Measurements from ENCODE around the gene TMEM18.

Gene TMEM18

DNA sequence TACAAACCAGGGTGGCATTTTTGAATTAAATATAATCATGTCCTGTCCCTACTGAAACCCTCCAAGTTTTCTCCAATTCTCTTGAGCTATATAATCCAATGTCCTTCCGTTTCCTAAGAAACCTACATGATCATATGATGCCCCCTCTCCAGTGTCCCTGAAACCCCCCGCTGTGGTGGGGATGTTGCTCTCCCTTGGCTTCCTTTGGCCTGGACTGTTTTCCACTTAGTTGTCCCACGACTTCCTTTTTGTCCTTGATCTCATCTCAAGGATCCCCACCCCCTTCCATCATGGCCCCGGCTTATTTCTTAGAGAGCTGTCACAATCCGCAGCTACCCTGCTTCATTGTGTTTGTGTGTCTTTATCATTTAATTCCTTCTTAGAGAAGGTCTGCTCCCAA is 43.8 kb downstream of the TMEM18 start:
- DNase-seq: no peak

GRCh38 chr2:632471-632870 is 44.7 kb downstream of the TMEM18 start:
- DNase-seq: no peak

DNA sequence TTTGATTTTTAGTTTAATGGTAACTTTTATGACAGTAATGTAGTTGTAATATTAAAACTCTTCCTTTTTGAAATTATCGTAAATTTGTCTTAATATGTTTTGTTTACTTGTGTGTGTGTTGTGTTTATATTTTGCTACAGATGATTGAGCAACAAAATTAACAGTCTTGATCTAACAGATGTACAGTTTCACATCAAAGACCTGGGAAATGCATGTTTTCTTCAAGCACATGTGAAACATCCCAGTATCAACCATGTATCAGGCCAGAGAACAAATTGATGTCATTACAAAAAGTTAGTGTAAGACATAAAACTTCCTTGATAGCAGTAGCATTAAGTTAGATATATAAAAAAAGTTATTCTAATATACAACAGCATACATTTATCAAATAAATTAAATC is 45.5 kb downstream of the TMEM18 start:
- no peak for DNase-seq

DNA sequence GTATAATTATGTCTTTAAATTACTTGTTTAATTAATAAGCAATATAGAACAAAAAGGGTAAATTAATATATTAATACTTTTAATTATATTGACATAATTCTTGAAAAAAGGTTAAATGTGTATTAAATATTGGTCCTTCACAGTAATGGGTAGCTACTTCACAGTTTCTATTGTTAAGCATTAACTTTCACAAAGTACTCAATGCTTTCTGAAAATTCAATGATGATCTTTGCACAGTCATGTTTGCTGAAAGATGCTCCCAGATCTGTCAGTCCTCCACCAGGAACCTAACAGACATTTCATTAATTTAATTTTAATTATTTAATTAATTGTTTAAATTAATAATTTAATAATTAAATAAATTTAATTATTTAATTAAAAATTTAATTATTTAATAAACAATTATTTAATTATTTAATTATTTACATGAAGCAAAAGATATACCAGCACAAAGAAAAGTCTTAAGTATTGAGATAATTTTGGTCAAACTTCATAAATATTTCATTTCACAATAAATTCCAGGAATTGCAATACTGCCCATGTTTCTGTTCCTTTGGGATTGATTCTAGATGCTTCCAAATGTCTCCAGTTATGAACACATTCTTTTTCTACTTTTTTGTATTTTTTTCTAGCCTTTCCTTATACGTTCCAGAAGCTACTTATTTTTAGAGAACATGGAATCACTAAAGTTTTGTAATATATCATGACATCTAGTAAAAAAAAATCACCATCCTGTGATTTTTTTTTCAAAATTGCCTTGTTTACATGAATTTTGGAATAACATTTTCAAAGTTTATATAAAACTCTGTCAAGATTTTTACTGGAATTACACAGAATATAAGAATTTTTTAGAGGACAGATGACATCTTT is 46.5 kb downstream of the TMEM18 start:
- DNase-seq: no peak

DNA sequence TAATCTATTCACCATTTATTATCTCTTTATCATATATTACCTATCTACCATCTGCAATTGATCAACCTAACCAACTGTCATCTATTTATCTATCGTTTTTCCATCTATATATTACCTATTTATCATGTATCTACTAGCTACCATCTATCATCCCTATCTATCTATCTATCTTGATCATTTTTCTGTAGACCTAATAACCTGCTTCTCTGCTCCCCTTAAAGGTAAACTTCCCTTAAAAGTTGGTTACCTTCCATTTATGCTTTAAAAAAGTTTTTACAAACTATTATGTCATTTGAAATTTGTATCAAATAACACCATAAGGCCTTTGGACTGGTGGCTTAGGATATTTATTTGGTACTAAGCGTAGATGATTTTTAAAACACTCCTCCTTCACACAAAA is 47.2 kb downstream of the TMEM18 start:
- no peak for DNase-seq

DNA sequence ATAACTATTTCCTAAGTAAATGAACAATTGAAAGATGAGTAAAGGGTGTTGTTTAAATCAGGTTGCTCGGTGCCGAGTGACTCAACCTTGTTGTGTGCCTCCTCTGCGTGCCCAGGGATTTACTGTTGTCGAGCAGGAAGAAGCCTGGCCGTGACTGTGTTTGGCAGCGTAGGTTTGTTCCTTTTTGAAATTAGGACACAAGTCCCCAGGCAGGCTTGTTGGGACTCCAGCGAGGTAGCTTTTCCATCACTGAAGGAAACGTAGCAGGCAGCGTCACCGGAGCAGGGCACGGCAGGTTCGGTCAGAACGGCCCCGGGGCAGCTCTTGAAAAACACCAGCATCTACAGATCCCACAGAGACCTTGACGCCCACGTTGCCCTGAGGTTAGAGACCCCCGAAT is 48.6 kb downstream of the TMEM18 start:
- DNase-seq: no peak

DNA sequence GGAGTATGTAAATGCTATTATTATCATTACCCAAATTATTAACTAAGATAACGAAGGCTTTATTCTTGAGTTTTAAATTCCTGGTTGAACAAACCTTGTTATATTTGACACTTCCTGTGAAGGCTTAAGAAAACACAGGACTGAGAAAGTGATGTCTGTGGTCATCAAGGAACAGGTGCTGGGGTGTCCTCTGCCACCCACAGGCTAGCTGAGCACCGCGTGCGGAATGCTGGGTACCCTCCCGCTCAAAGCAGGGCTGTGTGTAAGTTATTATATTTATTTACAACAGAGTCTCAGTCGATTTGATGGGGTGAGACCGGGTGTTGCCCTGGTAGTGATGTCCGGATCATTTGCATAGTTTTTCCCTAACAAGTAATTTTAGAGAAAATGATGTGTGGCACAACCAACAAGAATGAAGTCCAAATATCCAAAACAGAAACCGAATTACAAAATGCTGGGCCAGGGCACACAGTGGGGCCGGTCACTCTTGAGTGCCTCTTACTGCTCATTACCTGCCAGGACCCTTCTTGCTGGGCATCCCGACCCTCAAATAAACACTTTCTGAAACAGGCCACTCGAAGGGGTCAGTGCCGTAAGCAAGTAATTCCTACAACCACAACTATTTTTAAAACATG is 49.2 kb downstream of the TMEM18 start:
- DNase-seq: no peak

- DNase-seq: no peak
Measured at GRCh38 chr2:627340-627709, 49.9 kb downstream of the TMEM18 start.

- no peak for DNase-seq
Measured at GRCh38 chr2:626491-627339, 50.5 kb downstream of the TMEM18 start.

DNA sequence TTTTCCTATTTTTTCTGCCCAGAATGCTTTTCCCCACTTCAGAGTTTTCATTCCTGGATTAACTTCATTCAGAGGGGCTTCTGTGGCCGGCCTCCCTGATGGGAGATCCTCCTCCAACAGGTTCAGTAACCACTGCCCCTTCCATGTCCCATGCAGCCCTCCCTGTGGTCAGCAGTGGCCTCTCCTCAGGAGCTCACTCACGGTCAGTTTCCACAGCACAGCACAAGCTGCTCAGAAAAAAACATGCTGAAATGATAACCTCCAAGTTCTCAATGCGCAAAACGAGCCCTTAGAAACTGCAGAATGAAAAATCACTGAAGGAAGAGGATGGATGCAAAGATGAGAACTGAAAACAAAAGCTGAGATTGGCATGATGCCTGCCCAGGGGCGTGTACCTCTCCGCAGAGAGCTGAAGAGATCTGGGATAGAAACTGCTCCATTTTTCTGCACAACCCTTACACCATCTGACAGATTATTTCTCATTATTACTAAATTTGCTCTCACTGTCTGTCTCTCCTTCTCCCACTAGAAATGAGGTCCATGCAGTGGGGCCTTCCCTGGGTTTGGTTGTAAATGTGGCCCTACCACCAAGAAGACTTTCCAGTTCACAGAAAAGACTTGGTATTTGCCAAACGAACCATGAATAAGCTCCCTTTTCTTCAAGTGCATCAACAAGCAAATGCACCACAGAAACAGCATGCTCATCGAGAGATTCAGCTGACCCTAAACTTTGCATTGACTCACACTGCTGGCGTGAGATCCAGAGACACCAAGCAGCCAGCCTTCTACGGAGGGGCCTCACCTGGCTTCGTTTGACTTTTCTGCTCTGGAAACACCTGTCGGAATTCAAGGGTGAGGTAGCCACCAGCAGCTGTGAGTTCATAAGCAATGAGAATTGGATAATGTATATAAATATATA is 51.5 kb downstream of the TMEM18 start:
- DNase-seq: no peak

DNA sequence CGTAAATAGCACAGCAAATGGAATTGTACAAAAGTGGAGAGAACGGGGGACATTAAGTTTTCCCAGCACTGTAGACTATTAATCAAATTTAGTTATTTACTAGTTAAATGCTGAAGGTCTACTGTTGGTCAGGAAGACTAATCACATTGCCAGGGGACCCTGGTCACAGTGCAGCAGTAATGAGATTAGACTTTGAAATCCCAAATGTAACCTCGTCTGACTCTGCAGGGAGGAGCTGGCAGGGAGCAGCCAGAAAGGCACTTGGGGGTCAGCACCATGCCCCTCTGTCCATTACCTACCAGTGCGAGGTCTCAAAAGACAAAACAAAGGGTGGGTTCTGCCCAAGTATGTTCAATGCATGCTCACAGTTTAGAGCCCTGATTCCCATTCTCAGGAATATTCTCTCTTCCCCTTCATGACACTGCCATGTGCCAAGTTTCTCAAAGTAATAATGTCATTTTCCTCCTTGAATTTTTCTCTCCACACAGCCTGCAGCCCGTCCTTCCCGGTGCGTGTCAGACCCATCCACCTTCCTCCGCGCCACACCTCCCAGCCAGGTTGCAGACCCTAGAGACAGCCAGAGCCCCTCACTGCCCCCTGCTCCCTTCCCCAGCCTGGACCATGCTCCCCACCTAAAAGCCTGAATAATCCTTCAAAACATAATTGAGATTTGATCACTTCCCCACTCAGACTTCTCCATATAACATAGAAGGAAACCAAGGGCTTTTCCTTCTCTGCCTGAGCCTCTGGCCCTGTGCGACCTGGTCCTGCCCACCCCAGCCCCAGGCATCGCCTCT is 52.5 kb downstream of the TMEM18 start:
- no peak for DNase-seq

DNA sequence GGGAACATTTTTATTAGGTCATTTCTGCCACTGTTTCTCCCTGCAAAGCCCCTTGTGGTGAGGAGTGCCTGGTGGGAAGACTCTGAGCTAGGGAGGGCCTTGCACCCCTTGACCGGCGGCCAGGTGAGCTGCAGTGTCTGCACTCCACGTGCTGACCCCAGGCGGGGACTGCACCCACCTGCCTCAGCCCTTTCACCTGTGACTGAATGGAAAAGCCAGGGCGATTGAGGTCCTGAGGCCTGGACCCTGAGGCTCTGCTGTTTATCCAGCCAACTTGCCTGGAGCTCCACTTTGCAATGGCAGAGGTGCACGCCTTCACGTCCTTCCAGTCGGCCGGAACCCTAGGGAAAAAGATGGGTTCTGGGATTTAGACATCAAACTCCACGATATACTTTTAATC is 53.1 kb downstream of the TMEM18 start:
- DNase-seq: no peak

- no peak for DNase-seq
Measured at GRCh38 chr2:623130-623922, 53.9 kb downstream of the TMEM18 start.

- DNase-seq: no peak
Measured at GRCh38 chr2:622357-622756, 54.8 kb downstream of the TMEM18 start.

- no peak for DNase-seq
Measured at GRCh38 chr2:621303-622099, 55.7 kb downstream of the TMEM18 start.

GRCh38 chr2:620471-621302 is 56.5 kb downstream of the TMEM18 start:
- no peak for DNase-seq

- no peak for DNase-seq
Measured at GRCh38 chr2:620004-620403, 57.2 kb downstream of the TMEM18 start.

GRCh38 chr2:618422-618990 is 58.7 kb downstream of the TMEM18 start:
- DNase-seq: no peak

DNA sequence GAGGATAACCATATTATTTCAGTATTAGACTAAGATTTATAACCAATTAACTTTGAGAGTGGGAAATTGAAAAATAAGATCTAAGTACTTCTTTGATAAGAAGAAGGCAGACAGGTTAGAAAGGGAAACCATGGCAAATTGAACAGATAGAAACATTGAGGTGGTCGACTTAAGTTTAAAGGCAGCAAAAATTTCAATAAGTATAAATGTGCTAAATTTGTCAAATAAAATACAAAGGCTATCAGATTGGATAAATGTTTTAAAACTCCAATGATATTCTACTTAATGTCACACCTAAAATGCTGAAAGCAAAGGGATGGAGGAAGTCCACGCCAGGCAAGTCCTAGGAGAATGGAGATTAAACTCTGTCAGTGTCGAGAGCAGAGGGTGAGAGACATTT is 59.2 kb downstream of the TMEM18 start:
- no peak for DNase-seq

Measured in CD4-positive, alpha-beta T cell treated with Interleukin-17A for 1 hour (primary cell).